OCI-LY1 (cell line): ENCODE results near the gene SLC28A3.

Source experiments
- H2AFZ ChIP-seq: fragments of 200-600 bp; sonication (generic), shearing (Covaris generic); 2 replicates; pipeline ENCODE4 v1.6.0; 2014; ENCODE audit warnings: antibody characterized with exemption, mild to moderate bottlenecking, low read length
- H3F3A ChIP-seq: fragments of 200-600 bp; sonication (generic), shearing (Covaris generic); 2 replicates; pipeline ENCODE4 v1.6.0; 2014; ENCODE audit warnings: mild to moderate bottlenecking, antibody characterized with exemption, low read length, moderate library complexity; ENCODE audit not compliant: insufficient read depth
- H3K27ac ChIP-seq: fragments of 200-600 bp; sonication (generic); 2 replicates; pipeline ENCODE4 v1.5.1; 2014; ENCODE audit warnings: low read length, mixed run types, mild to moderate bottlenecking, low read depth; ENCODE audit not compliant: poor library complexity, severe bottlenecking
- H3K27me3 ChIP-seq: fragments of 200-600 bp; sonication (generic); 2 replicates; pipeline ENCODE4 v1.6.0; 2014; ENCODE audit warnings: antibody characterized with exemption, mild to moderate bottlenecking, low read length, moderate library complexity; ENCODE audit not compliant: insufficient read depth
- H3K36me3 ChIP-seq: fragments of 200-600 bp; sonication (generic); 2 replicates; pipeline ENCODE4 v1.6.1; 2014; ENCODE audit warnings: mild to moderate bottlenecking, antibody characterized with exemption, low read length, moderate library complexity, mixed read lengths; ENCODE audit not compliant: insufficient read depth
- H3K4me1 ChIP-seq: fragments of 200-600 bp; sonication (generic); 2 replicates; pipeline ENCODE4 v1.5.1; 2014; ENCODE audit warnings: mild to moderate bottlenecking, low read length, moderate library complexity; ENCODE audit not compliant: insufficient read depth, severe bottlenecking
- H3K4me2 ChIP-seq: fragments of 200-600 bp; sonication (generic), shearing (Covaris generic); 2 replicates; pipeline ENCODE4 v1.6.1; 2014; ENCODE audit warnings: low read length
- H3K4me3 ChIP-seq: fragments of 200-600 bp; sonication (generic); 2 replicates; pipeline ENCODE4 v1.5.1; 2014; ENCODE audit warnings: low read length, low read depth, mild to moderate bottlenecking, mixed read lengths; ENCODE audit not compliant: poor library complexity, severe bottlenecking
- H3K79me2 ChIP-seq: fragments of 200-600 bp; shearing (Covaris generic); 2 replicates; pipeline ENCODE4 v1.6.1; 2016; ENCODE audit warnings: mixed run types, low read length, mixed read lengths; ENCODE audit not compliant: insufficient read depth
- H3K9ac ChIP-seq: fragments of 200-600 bp; sonication (generic), shearing (Covaris generic); 2 replicates; pipeline ENCODE4 v1.6.1; 2014; ENCODE audit warnings: mild to moderate bottlenecking, low read length, mixed read lengths
- H3K9me2 ChIP-seq: fragments of 200-600 bp; sonication (generic), shearing (Covaris generic); 2 replicates; pipeline ENCODE4 v1.6.1; 2014; ENCODE audit warnings: low read depth, mild to moderate bottlenecking, low read length, mixed read lengths
- H3K9me3 ChIP-seq: fragments of 200-600 bp; shearing (Covaris generic); 2 replicates; pipeline ENCODE4 v1.6.1; 2014; ENCODE audit warnings: low read length, mixed read lengths
- H4K20me1 ChIP-seq: fragments of 200-600 bp; sonication (generic), shearing (Covaris generic); 2 replicates; pipeline ENCODE4 v1.6.0; 2016; ENCODE audit warnings: mild to moderate bottlenecking, low read length; ENCODE audit not compliant: insufficient read depth
- EZH2 ChIP-seq: fragments of 200-600 bp; sonication (generic), shearing (Covaris generic); IDR thresholded peaks from 2 replicates; pipeline ENCODE4 v1.8.0; 2017; ENCODE audit warnings: borderline replicate concordance, mixed run types, mild to moderate bottlenecking, antibody characterized with exemption, low read length, moderate library complexity, mixed read lengths
- TF ChIP-seq, protein P1 (sequence below): fragments of 200-600 bp; sonication (generic), shearing (Covaris generic); IDR thresholded peaks from 2 replicates; pipeline ENCODE4 v1.5.1; 2017; ENCODE audit warnings: mild to moderate bottlenecking, antibody characterized with exemption, low read length, moderate library complexity, mixed read lengths

Gene SLC28A3

DNA sequence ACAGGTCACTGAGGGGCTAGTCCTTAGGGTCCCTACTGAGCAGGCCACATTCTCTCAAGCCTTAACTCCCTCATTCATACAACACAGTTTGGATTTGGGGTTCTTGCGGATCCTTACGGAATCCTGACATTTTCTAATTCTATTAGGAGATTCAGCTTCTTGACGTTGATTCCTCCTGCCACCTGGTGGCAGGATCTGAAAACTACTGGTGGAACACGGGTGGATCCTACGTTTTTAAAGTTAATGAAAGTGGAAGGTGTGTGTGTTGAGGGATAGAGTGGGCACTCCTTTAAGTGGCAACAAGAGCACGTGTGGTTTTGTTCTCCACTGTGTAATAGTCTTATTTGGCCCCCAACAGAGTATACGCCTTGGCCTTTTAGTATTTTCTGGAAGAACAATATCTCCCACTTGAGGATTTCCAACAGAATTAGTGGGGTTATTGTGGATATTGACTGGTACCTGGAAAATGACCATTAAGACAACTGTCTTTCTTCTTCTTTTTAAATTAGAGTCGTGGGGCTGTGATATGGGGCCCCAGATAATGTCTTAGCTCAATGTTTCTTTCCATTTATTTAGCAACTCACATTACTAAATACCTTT, 25.2 kb downstream of the SLC28A3 start:
- no peak overlapping the region for H3K27ac ChIP-seq
- H3K9me3 ChIP-seq: no peaks in the 10 kb centered on the region
- no peaks in the 10 kb centered on the region for H3K79me2 ChIP-seq
- H3K9me2 ChIP-seq: no peaks in the 10 kb centered on the region
- H3F3A ChIP-seq: no peaks in the 10 kb centered on the region
- H3K27me3 ChIP-seq: peaks cover 3% of the 10 kb centered on the region; the same call in 1 of the 2 replicates
- H3K4me2 ChIP-seq: no peak overlapping the region
- H3K4me1 ChIP-seq: no peaks in the 10 kb centered on the region
- no peak overlapping the region for H3K4me3 ChIP-seq
- no peak overlapping the region for H3K9ac ChIP-seq
- H4K20me1 ChIP-seq: no peaks in the 10 kb centered on the region
- H3K36me3 ChIP-seq: no peaks in the 10 kb centered on the region
- TF ChIP-seq EZH2: no peak
- TF ChIP-seq, protein P1, sequence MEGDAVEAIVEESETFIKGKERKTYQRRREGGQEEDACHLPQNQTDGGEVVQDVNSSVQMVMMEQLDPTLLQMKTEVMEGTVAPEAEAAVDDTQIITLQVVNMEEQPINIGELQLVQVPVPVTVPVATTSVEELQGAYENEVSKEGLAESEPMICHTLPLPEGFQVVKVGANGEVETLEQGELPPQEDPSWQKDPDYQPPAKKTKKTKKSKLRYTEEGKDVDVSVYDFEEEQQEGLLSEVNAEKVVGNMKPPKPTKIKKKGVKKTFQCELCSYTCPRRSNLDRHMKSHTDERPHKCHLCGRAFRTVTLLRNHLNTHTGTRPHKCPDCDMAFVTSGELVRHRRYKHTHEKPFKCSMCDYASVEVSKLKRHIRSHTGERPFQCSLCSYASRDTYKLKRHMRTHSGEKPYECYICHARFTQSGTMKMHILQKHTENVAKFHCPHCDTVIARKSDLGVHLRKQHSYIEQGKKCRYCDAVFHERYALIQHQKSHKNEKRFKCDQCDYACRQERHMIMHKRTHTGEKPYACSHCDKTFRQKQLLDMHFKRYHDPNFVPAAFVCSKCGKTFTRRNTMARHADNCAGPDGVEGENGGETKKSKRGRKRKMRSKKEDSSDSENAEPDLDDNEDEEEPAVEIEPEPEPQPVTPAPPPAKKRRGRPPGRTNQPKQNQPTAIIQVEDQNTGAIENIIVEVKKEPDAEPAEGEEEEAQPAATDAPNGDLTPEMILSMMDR: peak; percentile 80
- H2AFZ ChIP-seq: no peak overlapping the region

DNA sequence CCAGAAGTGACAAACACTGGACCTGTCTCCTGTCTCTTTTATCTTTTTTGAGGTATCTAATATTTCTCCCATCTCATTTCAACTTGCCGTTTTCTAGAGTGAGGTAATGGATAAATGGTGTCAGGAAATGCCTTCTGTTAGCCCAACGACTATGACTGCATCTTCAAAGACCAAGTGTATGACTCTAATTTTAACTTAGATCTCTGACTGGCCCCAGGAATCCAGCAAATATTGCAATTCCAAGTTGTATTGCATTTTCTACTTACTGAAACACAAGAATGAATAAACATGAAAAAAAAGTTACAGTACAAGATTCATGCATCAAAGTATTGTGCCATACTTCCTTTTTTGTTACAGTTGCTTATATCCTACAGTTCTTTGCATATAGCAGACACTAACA, 26.3 kb downstream of the SLC28A3 start:
- Histone ChIP-seq H4K20me1 (no peaks in the 10 kb centered on the region), H3K36me3 (no peaks in the 10 kb centered on the region), H3K9me3 (no peaks in the 10 kb centered on the region), H3K27me3 (peaks cover 3% of the 10 kb centered on the region; the same call in 1 of the 2 replicates), H3K4me3 (no peak overlapping the region), H3K9me2 (no peaks in the 10 kb centered on the region), H3K4me2 (no peak overlapping the region), H3K4me1 (no peaks in the 10 kb centered on the region), H3F3A (no peaks in the 10 kb centered on the region), H2AFZ (no peak overlapping the region), H3K79me2 (no peaks in the 10 kb centered on the region), H3K27ac (no peak overlapping the region), H3K9ac (no peak overlapping the region)
- no peak for TF ChIP-seq EZH2
- TF ChIP-seq, protein P1: no peak

DNA sequence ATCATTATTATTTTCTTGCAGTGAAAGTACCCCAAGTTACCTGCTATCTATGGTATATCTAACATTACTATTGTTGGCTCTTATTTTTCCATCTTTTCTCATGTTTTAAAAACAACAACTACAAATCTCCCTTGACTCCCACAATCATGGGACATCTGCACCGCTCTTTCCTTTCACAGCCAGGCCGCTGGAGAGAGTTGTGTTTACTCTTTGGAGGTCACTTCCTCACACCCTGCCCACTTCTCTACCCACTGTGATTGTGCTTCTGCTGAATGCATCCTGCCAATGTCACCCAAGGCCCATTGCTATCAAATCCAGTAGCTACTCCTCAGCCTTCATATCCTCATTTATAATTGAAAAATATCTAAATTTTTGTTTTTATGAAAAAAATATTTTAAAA, 29.7 kb downstream of the SLC28A3 start:
- Histone ChIP-seq H3K4me3 (no peak overlapping the region), H3K4me2 (no peak overlapping the region), H3K9me2 (no peaks in the 10 kb centered on the region)

More for the DNA sequence above, 29.7 kb downstream of the SLC28A3 start:
- Histone ChIP-seq H3K27me3 (no peaks in the 10 kb centered on the region), H3K9me3 (no peaks in the 10 kb centered on the region), H3K36me3 (no peaks in the 10 kb centered on the region), H4K20me1 (no peaks in the 10 kb centered on the region), H3K27ac (no peak overlapping the region), H2AFZ (no peak overlapping the region), H3F3A (no peaks in the 10 kb centered on the region), H3K4me1 (no peaks in the 10 kb centered on the region), H3K79me2 (no peaks in the 10 kb centered on the region), H3K9ac (no peak overlapping the region)
- TF ChIP-seq, protein P1: no peak
- no peak for TF ChIP-seq EZH2
